ENCODE results near the gene RFK. TPM values are rescaled to one million over a fixed set of nuclear protein-coding genes. Genes with fewer than 3 reads are reported as not detected.

The RFK gene
- total RNA-seq, 1 experiment from 2014 or later = 35.0 TPM

DNA sequence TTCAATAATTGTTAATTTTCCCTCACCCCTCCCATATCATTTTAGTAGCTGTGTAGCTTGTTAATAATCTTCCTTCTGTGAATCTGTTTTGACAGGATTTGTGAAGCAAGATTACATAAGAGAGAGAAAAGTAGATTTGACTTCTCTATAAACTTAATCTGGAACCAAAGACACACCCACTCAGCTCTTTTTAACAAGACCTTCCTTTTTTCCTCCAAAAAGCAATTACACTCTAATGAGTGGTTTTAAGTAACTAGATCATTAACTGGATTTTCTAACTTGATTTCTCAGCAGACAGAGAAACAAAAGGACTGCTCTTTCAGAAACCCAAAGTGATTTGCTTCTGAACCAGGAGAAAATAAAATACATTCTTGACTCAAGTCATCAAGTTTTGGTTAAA is 21.9 kb downstream of the RFK start:
- CTCF ChIA-PET = no interaction called here
- H3K9me3 ChIP-seq (ENCODE audit: control insufficient read depth in 1 of 2, insufficient read depth in 1 of 2, low read depth in 1 of 2, low read length in 2 of 2) = no peaks in the 10 kb centered on the region
- no peaks in the 10 kb centered on the region for H3K27me3 ChIP-seq (ENCODE audit: insufficient read depth, low read length)
- H4K20me1 ChIP-seq (ENCODE audit: insufficient read depth) = no peaks in the 10 kb centered on the region
- H3K4me1 ChIP-seq (ENCODE audit: control insufficient read depth in 1 of 2, insufficient read depth in 2 of 2, low read length in 2 of 2) = peaks cover 21 to 23% of the 10 kb centered on the region in 2 experiments
- H3K27ac ChIP-seq (ENCODE audit: low read depth, low read length) = no peak overlapping the region
- H3K36me3 ChIP-seq (ENCODE audit: control insufficient read depth in 1 of 2, insufficient read depth in 2 of 2, low read length in 2 of 2) = no peaks in the 10 kb centered on the region
- no peak overlapping the region for H2AFZ ChIP-seq (ENCODE audit: low read depth, low read length, poor library complexity, severe bottlenecking)
- BruUV-seq (replicated peaks) = no TSS peak
- H3K9me2 ChIP-seq (ENCODE audit: insufficient read depth) = no peaks in the 10 kb centered on the region
- no peak overlapping the region for H3K9ac ChIP-seq (ENCODE audit: low read length)
- H3K79me2 ChIP-seq (ENCODE audit: insufficient read depth, low read length) = no peaks in the 10 kb centered on the region
- POLR2A ChIA-PET = interaction anchor here (0.7 kb wide), 1 partner anchor 20 kb away, joined by 3 read pairs; no protein-coding TSS in a partner anchor
- RAD21 ChIA-PET (ENCODE audit: low non-redundant PET in 1 of 2, low total read pairs in 2 of 2, uncharacterized antibody in 2 of 2, unreplicated experiment in 2 of 2) = no interaction called here
- no peak for TF ChIP-seq EZH2 (IDR thresholded peaks at IDR 0.05)
- TF ChIP-seq, protein P1, sequence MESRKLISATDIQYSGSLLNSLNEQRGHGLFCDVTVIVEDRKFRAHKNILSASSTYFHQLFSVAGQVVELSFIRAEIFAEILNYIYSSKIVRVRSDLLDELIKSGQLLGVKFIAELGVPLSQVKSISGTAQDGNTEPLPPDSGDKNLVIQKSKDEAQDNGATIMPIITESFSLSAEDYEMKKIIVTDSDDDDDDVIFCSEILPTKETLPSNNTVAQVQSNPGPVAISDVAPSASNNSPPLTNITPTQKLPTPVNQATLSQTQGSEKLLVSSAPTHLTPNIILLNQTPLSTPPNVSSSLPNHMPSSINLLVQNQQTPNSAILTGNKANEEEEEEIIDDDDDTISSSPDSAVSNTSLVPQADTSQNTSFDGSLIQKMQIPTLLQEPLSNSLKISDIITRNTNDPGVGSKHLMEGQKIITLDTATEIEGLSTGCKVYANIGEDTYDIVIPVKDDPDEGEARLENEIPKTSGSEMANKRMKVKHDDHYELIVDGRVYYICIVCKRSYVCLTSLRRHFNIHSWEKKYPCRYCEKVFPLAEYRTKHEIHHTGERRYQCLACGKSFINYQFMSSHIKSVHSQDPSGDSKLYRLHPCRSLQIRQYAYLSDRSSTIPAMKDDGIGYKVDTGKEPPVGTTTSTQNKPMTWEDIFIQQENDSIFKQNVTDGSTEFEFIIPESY (IDR thresholded peaks at IDR 0.05; ENCODE audit: extremely low read depth, insufficient replicate concordance, low read length) = no peak
- TF ChIP-seq TCF7L2 (IDR thresholded peaks at IDR 0.05; ENCODE audit: borderline replicate concordance, extremely low read depth, insufficient read depth, insufficient read length) = no peak
- TF ChIP-seq, protein P2, sequence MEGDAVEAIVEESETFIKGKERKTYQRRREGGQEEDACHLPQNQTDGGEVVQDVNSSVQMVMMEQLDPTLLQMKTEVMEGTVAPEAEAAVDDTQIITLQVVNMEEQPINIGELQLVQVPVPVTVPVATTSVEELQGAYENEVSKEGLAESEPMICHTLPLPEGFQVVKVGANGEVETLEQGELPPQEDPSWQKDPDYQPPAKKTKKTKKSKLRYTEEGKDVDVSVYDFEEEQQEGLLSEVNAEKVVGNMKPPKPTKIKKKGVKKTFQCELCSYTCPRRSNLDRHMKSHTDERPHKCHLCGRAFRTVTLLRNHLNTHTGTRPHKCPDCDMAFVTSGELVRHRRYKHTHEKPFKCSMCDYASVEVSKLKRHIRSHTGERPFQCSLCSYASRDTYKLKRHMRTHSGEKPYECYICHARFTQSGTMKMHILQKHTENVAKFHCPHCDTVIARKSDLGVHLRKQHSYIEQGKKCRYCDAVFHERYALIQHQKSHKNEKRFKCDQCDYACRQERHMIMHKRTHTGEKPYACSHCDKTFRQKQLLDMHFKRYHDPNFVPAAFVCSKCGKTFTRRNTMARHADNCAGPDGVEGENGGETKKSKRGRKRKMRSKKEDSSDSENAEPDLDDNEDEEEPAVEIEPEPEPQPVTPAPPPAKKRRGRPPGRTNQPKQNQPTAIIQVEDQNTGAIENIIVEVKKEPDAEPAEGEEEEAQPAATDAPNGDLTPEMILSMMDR (IDR thresholded peaks at IDR 0.05 in 2 of 3, conservative IDR thresholded peaks at IDR 0.05 in 1 of 3; ENCODE audit: borderline replicate concordance in 1 of 3, insufficient read depth in 1 of 3, low read depth in 2 of 3, low read length in 2 of 3) = no peak
- no peak for TF ChIP-seq CEBPB (IDR thresholded peaks at IDR 0.05; ENCODE audit: low read depth)
- no peak for TF ChIP-seq ZNF274 (IDR thresholded peaks at IDR 0.05; ENCODE audit: low read depth, low read length)
- TF ChIP-seq EZH2phosphoT487 (IDR thresholded peaks at IDR 0.05; ENCODE audit: borderline replicate concordance) = no peak
- TF ChIP-seq JUND (IDR thresholded peaks at IDR 0.05) = no peak
- TF ChIP-seq, protein P3, sequence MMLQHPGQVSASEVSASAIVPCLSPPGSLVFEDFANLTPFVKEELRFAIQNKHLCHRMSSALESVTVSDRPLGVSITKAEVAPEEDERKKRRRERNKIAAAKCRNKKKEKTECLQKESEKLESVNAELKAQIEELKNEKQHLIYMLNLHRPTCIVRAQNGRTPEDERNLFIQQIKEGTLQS (IDR thresholded peaks at IDR 0.05) = no peak
- TF ChIP-seq, protein P4, sequence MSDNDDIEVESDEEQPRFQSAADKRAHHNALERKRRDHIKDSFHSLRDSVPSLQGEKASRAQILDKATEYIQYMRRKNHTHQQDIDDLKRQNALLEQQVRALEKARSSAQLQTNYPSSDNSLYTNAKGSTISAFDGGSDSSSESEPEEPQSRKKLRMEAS (IDR thresholded peaks at IDR 0.05) = no peak
- TF ChIP-seq ELF1 (IDR thresholded peaks at IDR 0.05; ENCODE audit: borderline replicate concordance, low read depth) = no peak
- H3K4me3 ChIP-seq (replicated peaks in 1 of 2; ENCODE audit: low read depth in 1 of 2, low read length in 2 of 2) = no peak overlapping the region
- DNase-seq (ENCODE audit: low read depth, low spot score) (no peak), ATAC-seq (no peak)
- intact Hi-C loops (cut with micrococcal nuclease) = no loop called here
- H3K4me2 ChIP-seq (ENCODE audit: low read length) = no peak overlapping the region

All from HCT116 (cell line).